HEK293 (cell line): ENCODE results near the gene VAPA.

Experiments
- CTCF ChIA-PET: fragments of 350-600 bp; formaldehyde crosslinking; extraction: SDS; loops from one replicate; lab custom pipeline; 2021; ENCODE audit warnings: antibody characterized with exemption; lab: Yijun Ruan, JAX
- POLR2A ChIA-PET: fragments of 300-600 bp; formaldehyde crosslinking; extraction: SDS; loops from one replicate; lab custom pipeline; 2020; ENCODE audit warnings: antibody characterized with exemption, inconsistent platforms; lab: Yijun Ruan, JAX
- H3K27ac ChIP-seq: fragments of 200-500 bp; sonication (Bioruptor generic); 2 replicates; pipeline ENCODE4 v1.5.1; 2014; ENCODE audit warnings: low read depth, low read length, control low read depth, inconsistent platforms; ENCODE audit errors: extremely low read depth
- H3K36me3 ChIP-seq, 2 experiments: fragments of 200-500 bp in 1 of 2; sonication (Bioruptor generic) in 1 of 2; 1 replicate in 1 of 2; 2 replicates in 1 of 2; pipeline ENCODE4 v1.5.1; 2014 to 2017; ENCODE audit warnings: inconsistent platforms in 2 of 2, low read length in 2 of 2; ENCODE audit not compliant: control insufficient read depth in 2 of 2, insufficient read depth in 1 of 2
- H3K4me1 ChIP-seq: fragments of 200-500 bp; sonication (Bioruptor generic); 2 replicates; pipeline ENCODE4 v1.5.1; 2014; ENCODE audit warnings: mild to moderate bottlenecking, low read length, inconsistent platforms; ENCODE audit not compliant: control insufficient read depth, insufficient read depth
- H3K4me3 ChIP-seq: 2 replicates; pipeline ENCODE4 v1.5.1; 2011; ENCODE audit warnings: low read depth, mild to moderate bottlenecking, control low read depth, low read length, moderate library complexity
- H3K9me3 ChIP-seq: fragments of 200-500 bp; sonication (Bioruptor generic); 2 replicates; pipeline ENCODE4 v1.5.1; 2014; ENCODE audit warnings: low read depth, low read length, inconsistent platforms; ENCODE audit not compliant: control insufficient read depth, insufficient read depth
- GLIS1 ChIP-seq: fragments of 450-650 bp; formaldehyde crosslinking; IDR thresholded peaks from 2 replicates; pipeline ENCODE4 v1.5.1; 2016; ENCODE audit warnings: missing biosample characterization, missing genetic modification characterization
- HOXD13 ChIP-seq: sonication (generic); formaldehyde crosslinking; IDR thresholded peaks from 2 replicates; pipeline ENCODE4 v1.8.0; 2022; ENCODE audit warnings: missing genetic modification reagents, borderline replicate concordance
- MEIS1 ChIP-seq: sonication (generic); formaldehyde crosslinking; IDR thresholded peaks from 2 replicates; pipeline ENCODE4 v1.8.1; 2022; ENCODE audit warnings: missing genetic modification reagents, mild to moderate bottlenecking, borderline replicate concordance
- PRDM10 ChIP-seq: fragments of 450-650 bp; formaldehyde crosslinking; IDR thresholded peaks from 2 replicates; pipeline ENCODE4 v1.5.1; 2016; ENCODE audit warnings: missing biosample characterization, missing genetic modification characterization
- SP7 ChIP-seq: fragments of 450-650 bp; formaldehyde crosslinking; IDR thresholded peaks from 2 replicates; pipeline ENCODE4 v1.5.1; 2016; ENCODE audit warnings: missing biosample characterization, missing genetic modification characterization
- ZEB2 ChIP-seq: fragments of 450-650 bp; formaldehyde crosslinking; IDR thresholded peaks from 2 replicates; pipeline ENCODE4 v1.5.1; 2016; ENCODE audit warnings: missing biosample characterization, missing genetic modification characterization
- ZNF335 ChIP-seq: fragments of 450-650 bp; formaldehyde crosslinking; conservative IDR thresholded peaks from 2 replicates; pipeline ENCODE4 v1.5.1; 2016; ENCODE audit warnings: missing biosample characterization, missing genetic modification characterization
- ZNF37A ChIP-seq: fragments of 450-650 bp; IDR thresholded peaks from 2 replicates; pipeline ENCODE4 v1.5.1; 2018; ENCODE audit warnings: missing biosample characterization, missing genetic modification characterization
- ZNF549 ChIP-seq: fragments of 450-650 bp; IDR thresholded peaks from 2 replicates; pipeline ENCODE4 v1.5.1; 2018; ENCODE audit warnings: missing biosample characterization, missing genetic modification characterization, mild to moderate bottlenecking, inconsistent platforms, moderate library complexity
- ZNF664 ChIP-seq: fragments of 450-650 bp; formaldehyde crosslinking; IDR thresholded peaks from 2 replicates; pipeline ENCODE4 v1.5.1; 2016; ENCODE audit warnings: missing biosample characterization, missing genetic modification characterization
- ZNF768 ChIP-seq: fragments of 450-650 bp; formaldehyde crosslinking; IDR thresholded peaks from 2 replicates; pipeline ENCODE4 v1.5.1; 2018; ENCODE audit warnings: missing biosample characterization, mild to moderate bottlenecking, missing genetic modification characterization
- ZNF777 ChIP-seq: fragments of 450-650 bp; formaldehyde crosslinking; IDR thresholded peaks from 2 replicates; pipeline ENCODE4 v1.5.1; 2017; ENCODE audit warnings: missing biosample characterization, missing genetic modification characterization, borderline replicate concordance

VAPA gene

GRCh38 chr18:9867071-9867594, 46.7 kb upstream of the VAPA start:
- Histone ChIP-seq H3K27ac (no peak overlapping the region), H3K36me3 (peaks cover 0 to 4% of the 10 kb centered on the region in 2 experiments; a peak in 1 of 3 replicates), H3K9me3 (no peaks in the 10 kb centered on the region), H3K4me1 (peaks cover 15% of the 10 kb centered on the region), H3K4me3 (no peak overlapping the region)
- CTCF ChIA-PET = interaction anchor here (0.6 kb wide), 1 partner anchor 52 kb away, joined by 3 read pairs; no protein-coding TSS in a partner anchor
- no peak for TF ChIP-seq ZNF549 (tag by site-specific recombination)
- no peak for TF ChIP-seq ZNF777 (tag by site-specific recombination)
- POLR2A ChIA-PET = no interaction called here

- no peaks in the 10 kb centered on the region for H3K9me3 ChIP-seq
- H3K27ac ChIP-seq = peak overlapping the region; percentile 49
- CTCF ChIA-PET = interaction anchor here (0.6 to 0.8 kb wide), 2 partner anchors 8 to 44 kb away, joined by 4 to 10 read pairs; no protein-coding TSS in a partner anchor
- no peaks in the 10 kb centered on the region for H3K36me3 ChIP-seq
- no peak for TF ChIP-seq MEIS1
- peak; percentile 61; the same call in 1 of the 2 replicates for TF ChIP-seq GLIS1 (tag by site-specific recombination)
- no peak for TF ChIP-seq ZNF768 (tag by site-specific recombination)
- POLR2A ChIA-PET = interaction anchor here (0.6 to 1.7 kb wide), 2 partner anchors 30 to 45 kb away, joined by 4 to 9 read pairs; partner anchors contain the start of gene VAPA
- H3K4me3 ChIP-seq = no peak overlapping the region
- H3K4me1 ChIP-seq = peaks cover 15% of the 10 kb centered on the region
Measured at GRCh38 chr18:9868857-9869714, 44.7 kb upstream of the VAPA start.

GRCh38 chr18:9869715-9870430, 43.9 kb upstream of the VAPA start:
- Histone ChIP-seq H3K4me3 (no peak overlapping the region), H3K9me3 (no peaks in the 10 kb centered on the region), H3K4me1 (peaks cover 15% of the 10 kb centered on the region), H3K27ac (peak overlapping the region; percentile 49; the same call in 1 of the 2 replicates), H3K36me3 (no peaks in the 10 kb centered on the region)
- CTCF ChIA-PET = interaction anchor here (0.5 to 0.8 kb wide), 5 partner anchors 9 to 276 kb away, joined by 3 to 10 read pairs (median 4); no protein-coding TSS in a partner anchor
- POLR2A ChIA-PET = interaction anchor here (1.4 to 1.7 kb wide), 2 partner anchors 44 to 45 kb away, joined by 4 to 9 read pairs; partner anchors contain the start of gene VAPA
- TF ChIP-seq ZNF37A (no peak), ZNF335 (tag by site-specific recombination) (peak; percentile 46; the same call in 1 of the 2 replicates), SP7 (tag by site-specific recombination) (0 out of 2 replicates have a peak, but pooled peaks have one; percentile 13), HOXD13 (CRISPR knock-in tag) (no peak), ZNF664 (tag by site-specific recombination) (peak; percentile 36; the same call in 1 of the 2 replicates), ZEB2 (tag by site-specific recombination) (0 out of 2 replicates have a peak, but pooled peaks have one; percentile 20), PRDM10 (tag by site-specific recombination) (peak; percentile 78)
